ENCODE data around the gene MED13.

DNA sequence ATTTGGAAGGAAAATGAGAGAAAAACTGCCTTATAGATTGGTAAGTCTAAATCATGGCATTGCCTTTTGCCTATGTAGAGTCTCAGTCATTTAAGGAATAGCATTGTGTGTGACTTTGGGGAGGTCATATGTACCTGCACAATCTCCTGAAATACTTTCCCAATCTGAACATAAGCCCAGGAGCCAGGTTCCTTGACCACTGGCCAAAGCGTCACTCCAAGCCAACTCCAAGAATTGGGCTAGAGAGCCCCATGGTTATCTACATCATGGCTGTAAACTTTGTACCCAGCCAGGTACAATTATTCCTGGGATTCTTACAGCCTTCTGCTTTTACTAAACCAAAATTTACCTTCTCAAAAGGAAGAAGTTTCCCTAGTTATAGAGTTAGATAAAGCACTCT lies 40.8 kb upstream of the MED13 start:
- TF ChIP-seq, protein P1, sequence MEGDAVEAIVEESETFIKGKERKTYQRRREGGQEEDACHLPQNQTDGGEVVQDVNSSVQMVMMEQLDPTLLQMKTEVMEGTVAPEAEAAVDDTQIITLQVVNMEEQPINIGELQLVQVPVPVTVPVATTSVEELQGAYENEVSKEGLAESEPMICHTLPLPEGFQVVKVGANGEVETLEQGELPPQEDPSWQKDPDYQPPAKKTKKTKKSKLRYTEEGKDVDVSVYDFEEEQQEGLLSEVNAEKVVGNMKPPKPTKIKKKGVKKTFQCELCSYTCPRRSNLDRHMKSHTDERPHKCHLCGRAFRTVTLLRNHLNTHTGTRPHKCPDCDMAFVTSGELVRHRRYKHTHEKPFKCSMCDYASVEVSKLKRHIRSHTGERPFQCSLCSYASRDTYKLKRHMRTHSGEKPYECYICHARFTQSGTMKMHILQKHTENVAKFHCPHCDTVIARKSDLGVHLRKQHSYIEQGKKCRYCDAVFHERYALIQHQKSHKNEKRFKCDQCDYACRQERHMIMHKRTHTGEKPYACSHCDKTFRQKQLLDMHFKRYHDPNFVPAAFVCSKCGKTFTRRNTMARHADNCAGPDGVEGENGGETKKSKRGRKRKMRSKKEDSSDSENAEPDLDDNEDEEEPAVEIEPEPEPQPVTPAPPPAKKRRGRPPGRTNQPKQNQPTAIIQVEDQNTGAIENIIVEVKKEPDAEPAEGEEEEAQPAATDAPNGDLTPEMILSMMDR (tag by site-specific recombination; IDR thresholded peaks at IDR 0.05): no peak
- no peak for TF ChIP-seq MZF1 (tag by site-specific recombination; IDR thresholded peaks at IDR 0.05; ENCODE audit: borderline replicate concordance)
- TF ChIP-seq ZNF704 (tag by site-specific recombination; IDR thresholded peaks at IDR 0.05): no peak
- TF ChIP-seq, protein P2, sequence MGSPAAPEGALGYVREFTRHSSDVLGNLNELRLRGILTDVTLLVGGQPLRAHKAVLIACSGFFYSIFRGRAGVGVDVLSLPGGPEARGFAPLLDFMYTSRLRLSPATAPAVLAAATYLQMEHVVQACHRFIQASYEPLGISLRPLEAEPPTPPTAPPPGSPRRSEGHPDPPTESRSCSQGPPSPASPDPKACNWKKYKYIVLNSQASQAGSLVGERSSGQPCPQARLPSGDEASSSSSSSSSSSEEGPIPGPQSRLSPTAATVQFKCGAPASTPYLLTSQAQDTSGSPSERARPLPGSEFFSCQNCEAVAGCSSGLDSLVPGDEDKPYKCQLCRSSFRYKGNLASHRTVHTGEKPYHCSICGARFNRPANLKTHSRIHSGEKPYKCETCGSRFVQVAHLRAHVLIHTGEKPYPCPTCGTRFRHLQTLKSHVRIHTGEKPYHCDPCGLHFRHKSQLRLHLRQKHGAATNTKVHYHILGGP (tag by site-specific recombination; IDR thresholded peaks at IDR 0.05): no peak
- no peak for TF ChIP-seq SP3 (tag by site-specific recombination; IDR thresholded peaks at IDR 0.05)
